ACHN (cell line): ENCODE measurements around the gene S100A12.
A peak's percentile ranks its signal among the peaks of the same experiment; 100 is the strongest.
"Not testable (repeated sequence)": the region's sequence is repeated elsewhere in the genome, so short reads cannot be mapped to it uniquely, and the experiment has no call there.

ENCODE experiments used
- DNase-seq: peaks from one replicate; pipeline ENCODE4 v3.0.0-alpha.2; 2015
- in situ Hi-C: cut with HindIII; loops from 2 replicates; pipeline ENCODE4 v1.10.0; 2017; ENCODE audit warnings: low sequenced_read_pairs, low pct_ligation_motif_present, low pct_unique_long_range_greater_than_20kb

The S100A12 gene

DNA sequence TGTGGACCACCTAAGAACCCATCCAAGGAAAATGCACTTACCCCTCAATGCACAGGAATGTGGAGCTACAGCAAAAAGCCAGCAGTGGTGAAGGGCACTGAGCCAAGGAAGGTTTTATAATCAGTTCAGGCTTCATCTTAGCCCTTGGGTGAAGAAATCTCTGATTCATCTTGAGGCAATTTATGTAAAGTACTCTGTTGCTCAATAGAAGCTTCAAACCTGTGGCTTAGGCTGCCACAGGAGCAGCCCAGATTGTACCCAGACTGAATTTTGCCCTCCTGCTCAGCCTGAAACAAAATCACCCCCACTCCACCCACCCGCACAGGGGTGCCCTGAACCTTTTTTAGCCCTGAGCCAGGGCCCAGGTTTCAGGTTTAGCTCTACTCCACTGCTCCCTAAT, at the start of gene S100A12:
Gene S100A12, minus strand, starts transcription at position 111 of the 400 bp plus-strand sequence. CDS start 1,029 bp downstream, outside the sequence.
- peak; percentile 92 for DNase-seq
- in situ Hi-C loops, result no loop called here

DNA sequence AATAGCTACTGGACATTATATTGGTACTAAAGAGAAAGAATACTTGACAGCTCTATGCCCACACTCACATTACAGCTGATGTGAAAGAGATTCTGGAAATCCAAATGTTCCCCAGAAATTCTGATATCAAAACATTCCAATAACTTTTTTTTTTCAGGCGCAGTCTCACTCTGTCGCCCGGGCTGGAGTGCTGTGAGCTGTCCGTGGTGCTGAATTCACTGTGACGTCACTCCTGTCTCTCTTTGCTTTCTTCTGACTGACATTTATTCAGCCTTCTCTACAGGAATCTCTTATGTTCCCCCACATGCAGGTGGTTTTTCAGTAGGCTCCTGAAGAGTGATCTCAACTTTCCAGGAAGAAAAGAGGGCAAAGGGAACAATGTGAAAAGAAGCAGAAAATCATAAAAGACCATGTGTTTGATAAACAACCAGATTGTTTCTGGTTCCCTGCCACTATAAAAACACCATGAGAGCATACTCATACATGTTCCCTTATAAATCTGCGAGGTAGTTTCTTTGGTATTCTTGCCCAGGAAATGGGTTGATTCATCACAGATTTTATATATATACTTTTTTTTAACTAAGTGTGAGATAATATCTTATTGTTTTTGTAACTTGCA, 47.1 kb upstream of the S100A12 start:
- peak; percentile 77 for DNase-seq
- in situ Hi-C loops, result no loop called here

DNA sequence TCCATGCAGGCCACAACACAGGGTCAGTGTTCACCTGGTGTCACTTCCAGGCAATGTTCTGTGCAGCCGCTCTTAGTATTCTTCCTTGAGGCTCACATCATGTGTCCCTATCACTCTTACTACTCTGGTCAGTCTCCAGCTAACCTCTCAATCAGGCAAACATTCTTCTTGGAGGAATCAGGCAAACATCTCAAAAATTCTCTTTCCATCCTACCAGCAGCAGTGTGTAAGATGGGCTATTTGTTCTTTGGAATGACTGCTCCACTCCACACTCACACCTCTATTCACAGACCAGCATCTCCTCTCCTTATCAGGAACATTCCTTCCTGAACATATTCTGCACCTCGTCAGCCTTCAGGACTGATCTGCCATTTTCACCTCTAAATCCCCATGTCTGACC, 44.9 kb upstream of the S100A12 start:
- DNase-seq, result no peak
- in situ Hi-C loops, result no loop called here

DNA sequence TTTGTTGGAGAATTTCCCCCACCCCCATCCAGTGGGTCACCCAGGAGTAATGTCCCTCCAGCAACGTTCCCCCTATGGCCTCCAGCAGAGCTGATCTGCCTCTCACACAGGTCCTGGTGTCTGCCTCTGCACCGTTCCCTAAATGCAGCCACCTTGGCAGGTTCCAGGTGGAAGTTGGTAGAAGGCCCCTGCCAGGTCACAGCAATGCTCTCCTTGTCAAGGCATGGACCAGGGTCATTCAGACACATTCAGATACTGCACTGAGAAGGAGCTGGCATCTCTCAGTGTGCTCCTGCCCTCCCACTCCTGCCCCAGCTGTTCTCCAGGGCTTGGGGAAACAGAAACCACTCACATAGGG, 44.0 kb upstream of the S100A12 start:
- DNase-seq, in situ Hi-C loops: not testable (repeated sequence)

DNA sequence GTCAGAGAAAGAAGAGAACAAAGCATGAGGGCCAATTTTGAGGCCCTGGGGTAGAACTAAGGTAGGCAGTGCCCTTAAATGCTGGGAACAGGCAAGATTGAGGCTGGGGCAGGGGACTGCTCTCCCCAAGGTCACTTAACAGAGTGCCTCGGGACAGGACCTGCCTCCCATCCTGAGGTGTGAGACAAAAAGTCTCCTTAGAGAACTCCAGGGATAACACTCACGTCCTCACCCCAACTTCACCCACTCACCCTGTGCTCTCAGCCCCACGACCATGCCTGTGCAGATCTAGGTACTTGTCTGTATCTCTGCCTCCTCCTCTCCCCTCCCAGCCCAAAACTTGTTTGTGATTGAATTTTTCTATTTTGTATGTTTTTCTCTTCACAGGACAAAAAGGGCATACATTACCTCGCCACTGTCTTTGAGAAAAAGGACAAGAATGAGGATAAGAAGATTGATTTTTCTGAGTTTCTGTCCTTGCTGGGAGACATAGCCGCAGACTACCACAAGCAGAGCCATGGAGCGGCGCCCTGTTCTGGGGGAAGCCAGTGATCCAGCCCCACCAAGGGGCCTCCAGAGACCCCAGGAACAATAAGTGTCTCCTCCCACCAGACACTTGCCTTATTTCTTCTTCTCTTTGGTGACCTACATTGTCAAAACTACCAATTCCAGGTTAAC, 43.5 kb upstream of the S100A12 start:
- in situ Hi-C loops, DNase-seq: not testable (repeated sequence)

DNA sequence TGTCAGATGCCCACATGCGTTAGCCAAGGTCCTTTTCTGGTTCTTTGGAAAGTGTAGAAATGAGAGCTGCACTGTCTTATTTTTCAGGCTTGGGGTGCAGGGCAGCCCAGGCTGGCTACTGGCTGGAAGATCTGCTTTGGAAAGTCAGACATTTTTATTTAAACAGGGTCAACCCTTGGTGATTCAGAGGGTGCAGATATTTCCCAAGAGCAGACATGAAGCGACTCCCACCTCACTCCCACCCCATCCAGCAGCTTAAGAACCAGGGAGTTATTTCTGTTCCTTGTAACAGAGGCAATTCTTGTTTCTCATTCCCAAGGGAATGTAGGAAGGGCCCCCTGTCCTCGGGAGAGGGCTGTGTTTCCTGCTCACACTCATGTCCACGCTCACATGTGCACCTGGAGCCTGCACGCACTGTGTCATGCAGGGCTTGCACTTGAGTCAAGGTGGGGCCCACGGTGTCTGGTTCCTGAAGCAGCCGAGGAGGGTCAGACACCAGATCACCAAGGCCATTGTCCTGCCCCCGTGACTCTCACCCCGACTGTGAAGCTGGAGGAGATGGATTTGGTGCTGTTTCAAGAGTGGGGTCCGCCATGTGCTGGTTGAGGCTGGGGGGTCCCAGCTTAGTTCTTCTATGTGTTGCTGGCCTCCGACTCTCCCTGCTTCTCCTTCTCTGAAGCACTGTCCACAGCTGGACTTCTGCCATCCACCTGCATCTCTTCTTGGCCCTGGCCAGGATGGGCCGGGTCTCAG, 41.9 kb upstream of the S100A12 start:
- DNase-seq, result no peak
- in situ Hi-C loops, result no loop called here

DNA sequence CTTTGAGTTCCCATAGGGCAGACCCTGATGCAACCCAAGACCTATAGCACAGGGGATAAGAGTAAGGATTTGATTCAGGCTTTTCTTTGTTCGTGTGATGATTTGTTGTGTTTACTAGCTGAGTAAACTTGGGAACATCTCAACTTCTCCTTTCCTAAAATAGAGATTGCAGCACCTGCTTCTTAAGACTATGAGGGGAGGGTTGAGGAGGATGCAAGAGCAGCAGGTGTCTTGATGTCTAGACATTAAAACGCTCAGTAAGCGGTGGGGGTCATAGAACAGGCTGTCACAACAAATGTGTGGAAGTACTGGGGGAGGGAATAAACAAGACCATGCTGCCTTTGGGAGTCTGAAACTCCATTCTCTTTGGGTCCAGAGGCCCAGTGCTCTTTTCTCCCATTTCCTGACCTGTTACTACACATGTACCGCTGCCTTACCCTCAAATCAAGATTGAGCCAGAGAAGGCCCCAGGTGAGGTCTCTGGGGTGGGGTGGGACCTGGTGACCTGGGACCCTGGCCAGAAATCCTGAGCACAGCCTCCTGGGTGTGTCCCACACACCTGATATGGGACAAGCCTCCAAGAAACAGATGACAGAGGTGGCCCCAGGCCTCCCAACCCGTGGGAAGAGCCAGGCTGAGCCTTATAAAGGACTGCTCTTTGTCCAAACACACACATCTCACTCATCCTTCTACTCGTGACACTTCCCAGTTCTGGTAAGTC, 40.6 kb upstream of the S100A12 start, which contains the start of gene S100A7A:
Gene S100A7A, plus strand, starts transcription at position 671 of the 721 bp plus-strand sequence. CDS start 1,563 bp downstream, outside the sequence.
- DNase-seq, result no peak
- in situ Hi-C loops, result no loop called here

DNA sequence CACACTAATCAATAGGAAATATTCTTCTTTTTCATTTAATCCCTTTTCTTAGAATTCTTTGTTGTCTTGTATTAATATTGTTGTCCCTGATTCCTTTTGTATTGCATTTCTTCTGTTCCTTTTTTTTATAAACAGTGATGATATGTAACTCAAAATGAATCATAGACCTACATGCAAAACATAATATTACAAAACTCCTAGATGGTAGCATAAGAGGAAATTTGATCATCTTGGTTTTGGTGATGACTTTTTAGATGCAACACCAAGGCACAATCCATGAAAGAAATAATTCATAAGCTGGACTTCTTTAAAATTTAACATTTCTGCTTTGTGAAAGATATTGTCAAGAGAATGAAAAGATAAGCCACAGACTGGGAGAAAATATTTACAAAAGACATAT, 38.5 kb upstream of the S100A12 start:
- in situ Hi-C loops, DNase-seq: not testable (repeated sequence)

DNA sequence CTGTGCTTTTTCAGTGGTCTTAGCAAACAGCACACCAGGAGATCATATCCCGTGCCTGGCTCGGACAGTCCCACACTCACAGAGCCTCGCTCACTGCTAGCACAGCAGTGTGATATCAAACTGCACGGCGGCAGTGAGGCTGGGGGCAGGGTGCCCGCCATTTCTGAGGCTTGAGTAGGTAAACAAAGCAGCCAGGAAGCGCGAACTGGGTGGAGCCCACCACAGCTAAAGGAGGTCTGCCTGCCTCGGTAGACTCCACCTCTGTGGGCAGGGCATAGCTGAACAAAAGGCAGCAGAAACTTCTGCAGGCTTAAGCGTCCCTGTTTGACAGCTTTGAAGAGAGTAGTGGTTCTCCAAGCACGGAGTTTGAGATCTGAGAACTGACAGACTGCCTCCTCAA, 31.9 kb upstream of the S100A12 start:
- in situ Hi-C loops, result loop anchor here (10.0 kb wide), 1 partner anchor 52 kb away; the partner anchor contains the start of gene S100A9
- not testable (repeated sequence) for DNase-seq

DNA sequence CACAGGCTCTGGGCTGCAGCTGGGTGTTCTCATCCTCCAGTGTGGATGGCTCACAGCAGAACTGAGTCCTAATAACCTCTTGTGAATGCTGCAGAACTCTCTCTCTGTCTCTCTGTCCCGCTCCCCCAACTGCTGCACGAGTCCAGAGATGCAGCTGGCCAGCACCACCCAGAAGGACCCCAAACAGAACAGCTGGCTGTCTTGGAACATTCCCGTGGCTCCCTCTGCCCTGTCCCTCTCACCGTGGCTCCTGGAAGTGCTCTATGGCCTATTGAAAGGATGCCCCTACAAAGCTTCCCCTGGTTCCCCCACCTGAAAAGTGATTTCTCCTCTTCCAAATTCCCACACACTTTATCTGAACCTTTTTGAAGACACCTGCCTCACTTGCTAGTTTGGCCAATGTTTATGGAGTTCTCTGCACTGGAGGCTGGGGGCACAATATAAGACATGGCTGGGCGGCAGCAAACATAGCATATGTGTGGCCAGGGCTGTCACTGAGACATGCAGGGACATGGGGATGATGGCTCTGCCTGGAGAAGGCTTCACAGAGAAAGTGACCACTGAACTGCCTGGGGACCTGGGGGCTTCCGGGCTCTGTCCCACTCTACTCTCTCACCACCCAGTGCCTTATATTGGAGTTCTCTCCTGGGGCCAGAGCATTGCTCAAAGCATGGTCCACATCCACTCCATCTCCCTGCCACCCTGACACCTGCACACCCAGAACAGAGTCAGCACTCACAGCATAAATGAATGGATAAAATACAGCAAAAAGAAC, 30.6 kb upstream of the S100A12 start:
- in situ Hi-C loops, result loop anchor here (10.0 kb wide), 1 partner anchor 51 kb away; the partner anchor contains the start of gene S100A9
- not testable (repeated sequence) for DNase-seq

DNA sequence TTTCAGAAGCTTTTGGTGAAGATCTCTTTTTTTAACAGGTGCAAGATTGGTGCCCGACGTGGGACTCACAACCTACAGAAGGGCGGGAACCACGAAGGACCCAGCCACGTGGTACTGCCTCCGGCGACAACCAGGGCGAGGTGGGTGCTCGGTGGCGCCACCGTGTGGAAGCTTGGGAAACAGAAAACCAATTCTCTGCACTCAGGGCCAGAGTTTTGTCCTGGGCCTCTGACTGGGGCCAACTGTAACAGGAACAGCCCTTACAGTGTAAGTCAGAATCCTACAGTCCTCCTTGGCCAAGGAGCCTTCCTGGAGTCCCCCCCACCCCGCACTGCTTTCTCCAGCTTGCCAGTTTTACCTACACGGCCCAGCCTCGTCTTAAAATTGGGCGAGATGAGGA, 29.3 kb upstream of the S100A12 start:
- peak; percentile 44 for DNase-seq

DNA sequence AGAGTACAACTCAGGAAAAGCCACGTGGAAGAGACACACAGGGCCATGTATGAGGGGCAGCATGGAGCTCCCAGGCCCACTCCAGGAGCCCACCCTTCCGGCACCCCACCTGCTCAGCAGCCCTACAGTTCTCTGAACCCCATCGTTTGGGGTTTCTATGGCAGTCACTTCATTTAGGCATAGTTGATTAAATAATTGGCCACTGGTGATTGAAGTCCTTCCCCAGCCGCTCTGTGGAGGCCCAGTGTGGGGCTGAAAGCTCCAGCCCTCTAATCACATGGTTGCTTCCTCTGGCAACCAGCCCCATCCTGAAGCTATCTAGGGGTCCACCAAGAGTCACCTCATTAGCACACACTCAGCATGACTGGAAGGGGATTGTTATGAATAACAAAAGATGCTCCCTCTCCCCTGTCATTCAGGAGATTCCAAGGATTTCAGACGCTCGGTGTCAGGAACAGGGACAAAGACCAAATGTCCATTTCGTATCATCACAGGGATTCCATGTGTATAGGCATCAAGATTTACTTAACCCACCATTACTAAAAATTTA, 28.7 kb upstream of the S100A12 start:
- in situ Hi-C loops, result loop anchor here (10.0 kb wide), 1 partner anchor 49 kb away; the partner anchor contains the start of gene S100A9
- no peak for DNase-seq

More for the DNA sequence above, 29.3 kb upstream of the S100A12 start:
- in situ Hi-C loops, result loop anchor here (10.0 kb wide), 1 partner anchor 50 kb away; the partner anchor contains the start of gene S100A9

DNA sequence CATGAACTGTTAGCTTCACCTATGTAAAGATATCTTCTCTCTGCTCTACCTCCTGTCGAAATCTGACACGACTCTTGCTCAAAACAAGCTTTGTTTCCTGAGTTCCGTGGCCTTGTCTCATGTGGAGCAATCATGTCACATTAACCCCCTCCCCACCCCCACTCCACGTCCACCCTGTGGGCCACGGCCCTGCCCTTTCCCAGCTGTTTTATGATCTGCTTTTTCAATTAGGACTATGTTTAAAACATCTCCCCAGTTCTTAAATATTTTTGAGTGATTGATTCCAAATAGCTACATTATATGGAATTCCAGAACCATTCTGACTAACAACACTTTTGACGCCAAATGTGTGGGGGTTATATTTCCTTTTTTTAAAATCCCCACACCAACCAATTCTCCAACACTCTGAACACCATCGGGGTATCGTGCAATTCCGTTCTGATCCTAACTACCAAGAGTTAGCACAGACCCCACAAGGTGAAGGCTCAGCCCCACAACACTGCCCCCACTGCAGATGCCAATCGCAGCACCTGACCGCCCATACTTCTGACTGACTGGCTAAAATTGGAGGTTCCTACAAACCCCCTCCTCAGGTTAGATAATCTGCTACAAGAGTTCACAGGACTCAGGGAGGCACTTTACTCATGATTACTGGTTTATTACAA, 28.1 kb upstream of the S100A12 start:
- in situ Hi-C loops, result loop anchor here (10.0 kb wide), 1 partner anchor 49 kb away; the partner anchor contains the start of gene S100A9
- no peak for DNase-seq

DNA sequence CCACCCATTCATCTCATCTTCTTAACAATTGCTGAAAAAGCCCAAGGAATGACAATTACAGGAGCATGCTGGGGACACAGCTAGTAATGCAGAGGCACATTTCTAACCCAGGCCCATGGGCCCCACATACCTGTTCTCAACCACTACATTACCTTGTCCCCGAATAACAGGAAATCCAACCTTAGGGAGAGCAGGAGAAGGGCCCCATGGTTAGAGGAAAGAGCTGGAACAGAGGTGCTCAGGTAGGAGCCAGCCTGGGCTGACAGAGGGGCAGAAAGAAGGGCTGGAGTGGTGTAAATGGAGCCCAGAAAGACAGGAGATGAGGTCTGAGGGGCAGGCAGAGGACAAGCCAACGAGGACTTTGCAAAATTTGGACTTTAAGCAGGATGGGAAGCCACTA, 26.8 kb upstream of the S100A12 start:
- DNase-seq, result no peak
- in situ Hi-C loops, result loop anchor here (10.0 kb wide), 1 partner anchor 47 kb away; the partner anchor contains the start of gene S100A9

DNA sequence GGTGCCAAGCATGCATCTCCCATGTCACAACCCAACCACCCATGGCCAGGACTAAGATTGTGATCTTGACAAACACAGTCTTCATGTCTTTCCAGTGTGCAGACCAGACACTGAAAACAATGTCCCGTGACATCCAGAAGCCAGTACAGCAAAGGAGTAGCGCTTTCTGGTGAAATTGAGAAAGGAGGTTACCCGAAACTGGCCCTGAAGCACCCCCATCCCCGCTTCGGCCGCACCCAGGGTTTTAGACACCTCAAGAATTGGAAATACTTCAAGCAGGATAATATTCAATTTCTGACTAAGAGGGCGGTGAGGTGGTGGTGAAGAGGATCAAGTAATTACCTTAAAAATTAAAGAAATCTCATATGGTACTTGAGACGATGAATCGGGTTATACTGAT, 26.0 kb upstream of the S100A12 start:
- no peak for DNase-seq
- in situ Hi-C loops, result loop anchor here (10.0 kb wide), 1 partner anchor 47 kb away; the partner anchor contains the start of gene S100A9

DNA sequence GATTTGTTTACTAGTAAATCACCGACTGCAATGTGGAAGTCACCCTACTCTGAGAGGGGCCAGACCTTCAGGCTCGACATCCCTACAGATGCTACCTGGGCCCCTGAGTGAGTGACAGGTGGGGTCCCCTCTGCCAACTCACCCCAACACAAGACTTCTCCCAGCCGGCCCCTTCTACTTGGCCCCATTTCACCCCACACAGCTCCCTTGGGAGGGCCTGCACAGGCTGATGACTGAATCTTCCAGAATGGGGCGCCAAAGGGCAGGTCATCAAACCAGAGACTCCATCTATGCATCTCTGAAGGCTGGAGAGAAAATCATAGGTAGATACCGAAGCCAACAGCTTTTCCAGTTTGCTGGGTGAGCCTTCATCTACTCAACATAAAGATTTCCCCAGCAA, 24.8 kb upstream of the S100A12 start:
- in situ Hi-C loops, result loop anchor here (10.0 kb wide), 1 partner anchor 45 kb away; the partner anchor contains the start of gene S100A9
- peak; percentile 29 for DNase-seq
